ENCODE measurements around the gene PRICKLE2.

DNA sequence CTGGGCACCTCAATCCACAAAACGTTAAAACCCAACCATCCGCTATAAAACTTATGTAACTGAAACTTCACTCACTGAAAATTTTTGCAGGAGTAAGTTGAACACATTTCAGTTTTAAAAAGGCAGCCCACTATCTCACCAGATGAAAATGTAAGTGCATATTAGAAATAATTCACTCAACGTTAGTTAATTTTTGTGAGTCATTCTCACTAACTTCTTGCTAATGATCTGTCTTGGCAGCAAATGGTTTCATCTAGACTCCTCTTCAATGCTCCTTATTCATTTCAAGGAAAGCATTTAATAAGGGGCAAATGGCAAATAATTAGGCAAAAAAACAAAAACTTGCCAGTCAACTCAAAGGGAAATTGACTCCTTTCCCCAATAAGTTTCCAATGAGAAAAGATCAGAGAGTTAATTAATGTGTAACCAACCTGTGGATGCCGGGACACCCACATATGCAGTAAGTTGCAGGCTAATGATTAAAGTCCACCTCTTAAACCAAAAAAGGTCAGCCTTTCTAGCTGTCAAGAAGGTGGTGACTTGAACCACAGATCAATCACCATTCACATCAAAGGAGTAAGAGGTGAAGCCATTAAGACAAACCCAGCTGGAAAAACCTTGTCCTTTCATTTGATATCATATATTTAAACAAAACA lies 22.9 kb upstream of the PRICKLE2 start:
- TF ChIP-seq, protein P1, sequence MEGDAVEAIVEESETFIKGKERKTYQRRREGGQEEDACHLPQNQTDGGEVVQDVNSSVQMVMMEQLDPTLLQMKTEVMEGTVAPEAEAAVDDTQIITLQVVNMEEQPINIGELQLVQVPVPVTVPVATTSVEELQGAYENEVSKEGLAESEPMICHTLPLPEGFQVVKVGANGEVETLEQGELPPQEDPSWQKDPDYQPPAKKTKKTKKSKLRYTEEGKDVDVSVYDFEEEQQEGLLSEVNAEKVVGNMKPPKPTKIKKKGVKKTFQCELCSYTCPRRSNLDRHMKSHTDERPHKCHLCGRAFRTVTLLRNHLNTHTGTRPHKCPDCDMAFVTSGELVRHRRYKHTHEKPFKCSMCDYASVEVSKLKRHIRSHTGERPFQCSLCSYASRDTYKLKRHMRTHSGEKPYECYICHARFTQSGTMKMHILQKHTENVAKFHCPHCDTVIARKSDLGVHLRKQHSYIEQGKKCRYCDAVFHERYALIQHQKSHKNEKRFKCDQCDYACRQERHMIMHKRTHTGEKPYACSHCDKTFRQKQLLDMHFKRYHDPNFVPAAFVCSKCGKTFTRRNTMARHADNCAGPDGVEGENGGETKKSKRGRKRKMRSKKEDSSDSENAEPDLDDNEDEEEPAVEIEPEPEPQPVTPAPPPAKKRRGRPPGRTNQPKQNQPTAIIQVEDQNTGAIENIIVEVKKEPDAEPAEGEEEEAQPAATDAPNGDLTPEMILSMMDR (IDR thresholded peaks at IDR 0.05), result no peak
- TF ChIP-seq POLR2A (IDR thresholded peaks at IDR 0.05), result no peak

All from right lobe of liver (tissue), 4 donors.